ENCODE data around the gene CHPF2.

Gene CHPF2

DNA sequence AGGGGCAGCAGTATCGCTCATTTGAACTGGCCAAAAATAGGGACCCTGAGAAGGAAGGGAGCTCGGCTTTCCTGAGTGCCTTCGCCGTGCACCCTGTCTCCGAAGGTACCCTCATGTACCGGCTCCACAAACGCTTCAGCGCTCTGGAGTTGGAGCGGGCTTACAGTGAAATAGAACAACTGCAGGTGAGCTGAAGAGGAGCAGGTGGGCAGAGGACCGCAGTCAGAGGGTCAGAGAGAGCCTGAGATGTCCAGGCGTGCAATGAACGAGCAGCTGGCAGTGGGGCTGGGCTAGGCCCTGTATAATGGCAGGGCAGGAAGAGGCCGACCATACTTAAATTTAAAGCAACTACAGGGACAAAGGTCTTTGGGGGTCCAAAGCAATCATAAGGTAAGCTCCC lies 4.1 kb downstream of the CHPF2 start:
- no peak for DNase-seq

DNA sequence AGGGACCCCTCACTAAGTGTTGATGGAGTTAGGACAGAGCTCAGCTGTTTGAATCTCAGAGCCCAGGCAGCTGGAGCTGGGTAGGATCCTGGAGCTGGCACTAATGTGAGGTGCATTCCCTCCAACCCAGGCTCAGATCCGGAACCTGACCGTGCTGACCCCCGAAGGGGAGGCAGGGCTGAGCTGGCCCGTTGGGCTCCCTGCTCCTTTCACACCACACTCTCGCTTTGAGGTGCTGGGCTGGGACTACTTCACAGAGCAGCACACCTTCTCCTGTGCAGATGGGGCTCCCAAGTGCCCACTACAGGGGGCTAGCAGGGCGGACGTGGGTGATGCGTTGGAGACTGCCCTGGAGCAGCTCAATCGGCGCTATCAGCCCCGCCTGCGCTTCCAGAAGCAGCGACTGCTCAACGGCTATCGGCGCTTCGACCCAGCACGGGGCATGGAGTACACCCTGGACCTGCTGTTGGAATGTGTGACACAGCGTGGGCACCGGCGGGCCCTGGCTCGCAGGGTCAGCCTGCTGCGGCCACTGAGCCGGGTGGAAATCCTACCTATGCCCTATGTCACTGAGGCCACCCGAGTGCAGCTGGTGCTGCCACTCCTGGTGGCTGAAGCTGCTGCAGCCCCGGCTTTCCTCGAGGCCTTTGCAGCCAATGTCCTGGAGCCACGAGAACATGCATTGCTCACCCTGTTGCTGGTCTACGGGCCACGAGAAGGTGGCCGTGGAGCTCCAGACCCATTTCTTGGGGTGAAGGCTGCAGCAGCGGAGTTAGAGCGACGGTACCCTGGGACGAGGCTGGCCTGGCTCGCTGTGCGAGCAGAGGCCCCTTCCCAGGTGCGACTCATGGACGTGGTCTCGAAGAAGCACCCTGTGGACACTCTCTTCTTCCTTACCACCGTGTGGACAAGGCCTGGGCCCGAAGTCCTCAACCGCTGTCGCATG lies 5.2 kb downstream of the CHPF2 start:
- no peak for DNase-seq

DNA sequence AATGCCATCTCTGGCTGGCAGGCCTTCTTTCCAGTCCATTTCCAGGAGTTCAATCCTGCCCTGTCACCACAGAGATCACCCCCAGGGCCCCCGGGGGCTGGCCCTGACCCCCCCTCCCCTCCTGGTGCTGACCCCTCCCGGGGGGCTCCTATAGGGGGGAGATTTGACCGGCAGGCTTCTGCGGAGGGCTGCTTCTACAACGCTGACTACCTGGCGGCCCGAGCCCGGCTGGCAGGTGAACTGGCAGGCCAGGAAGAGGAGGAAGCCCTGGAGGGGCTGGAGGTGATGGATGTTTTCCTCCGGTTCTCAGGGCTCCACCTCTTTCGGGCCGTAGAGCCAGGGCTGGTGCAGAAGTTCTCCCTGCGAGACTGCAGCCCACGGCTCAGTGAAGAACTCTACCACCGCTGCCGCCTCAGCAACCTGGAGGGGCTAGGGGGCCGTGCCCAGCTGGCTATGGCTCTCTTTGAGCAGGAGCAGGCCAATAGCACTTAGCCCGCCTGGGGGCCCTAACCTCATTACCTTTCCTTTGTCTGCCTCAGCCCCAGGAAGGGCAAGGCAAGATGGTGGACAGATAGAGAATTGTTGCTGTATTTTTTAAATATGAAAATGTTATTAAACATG lies 6.0 kb downstream of the CHPF2 start:
- no peak for DNase-seq

DNA sequence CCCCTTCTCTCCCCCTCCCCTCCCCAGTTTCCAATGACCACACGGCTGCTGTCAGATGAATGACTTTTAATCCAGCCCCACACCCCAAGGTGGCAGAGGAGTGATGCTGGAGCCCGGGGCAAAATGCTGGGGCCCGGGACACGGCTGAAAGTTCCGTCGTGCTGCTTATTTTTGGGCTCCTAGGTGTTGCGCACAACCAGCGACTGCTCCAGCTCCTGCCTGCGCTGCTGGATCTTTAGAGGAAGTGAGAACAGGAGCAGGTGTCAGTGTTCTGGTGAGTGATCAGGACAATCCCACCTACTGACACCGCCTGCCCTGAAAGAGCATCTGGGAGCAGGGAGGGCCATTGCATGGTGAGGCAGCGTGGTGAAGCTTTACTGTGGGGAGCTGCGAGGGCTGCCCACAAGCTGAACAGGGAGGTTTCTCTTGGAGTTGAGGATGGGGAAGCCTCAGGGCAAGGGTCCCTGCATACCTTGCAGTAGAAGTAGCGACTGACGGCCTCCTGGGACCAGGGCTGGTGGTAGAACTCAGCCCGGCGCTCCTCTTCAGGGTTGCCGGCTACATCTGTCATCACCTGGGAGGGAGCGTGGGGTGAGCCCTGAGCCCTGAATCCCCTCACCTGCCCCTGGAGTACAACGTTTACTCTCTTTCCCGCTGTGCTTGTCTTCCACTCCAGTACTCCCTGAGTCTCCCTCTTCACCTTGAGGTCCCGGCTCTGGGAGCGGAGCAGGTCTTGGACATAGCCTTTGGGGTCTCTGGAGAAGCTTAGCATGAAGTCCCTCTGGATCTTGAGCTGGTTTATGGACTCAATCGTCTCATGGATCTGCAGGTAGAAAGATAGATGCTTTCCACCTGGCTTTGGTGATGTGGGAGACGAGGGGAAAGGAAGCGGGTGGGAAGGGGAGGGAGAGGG lies 6.9 kb downstream of the CHPF2 start:
- DNase-seq: no peak

DNA sequence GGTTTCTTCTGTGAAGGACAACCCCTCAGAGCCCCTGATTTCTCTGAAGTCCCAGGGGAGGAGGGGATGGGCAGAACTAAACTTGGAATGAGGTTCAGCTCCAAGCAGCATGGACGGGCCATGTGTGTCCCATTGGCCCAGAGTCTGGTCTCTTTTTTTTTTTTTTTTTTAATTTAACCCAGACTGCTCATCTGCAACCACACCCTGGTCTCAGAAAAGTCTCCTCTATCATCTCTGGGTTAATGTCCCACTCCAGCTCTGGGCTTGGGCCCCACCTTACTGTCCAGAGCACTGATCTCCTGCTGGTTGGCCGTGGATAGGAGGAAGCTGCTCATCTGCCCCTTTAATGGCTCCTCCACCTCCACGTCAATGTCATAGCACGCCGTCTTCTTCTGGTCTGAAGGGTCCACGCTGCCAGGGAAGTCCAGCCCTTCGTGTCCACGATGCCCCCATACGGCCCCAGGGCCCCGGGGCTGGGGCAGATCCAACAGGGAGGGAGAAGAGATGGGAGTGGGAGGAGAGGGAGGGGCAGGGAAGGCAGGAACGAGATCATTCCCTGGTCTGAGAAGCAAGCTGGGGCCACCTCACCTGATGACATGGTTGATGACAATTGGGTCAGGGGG lies 7.7 kb downstream of the CHPF2 start:
- no peak for DNase-seq

DNA sequence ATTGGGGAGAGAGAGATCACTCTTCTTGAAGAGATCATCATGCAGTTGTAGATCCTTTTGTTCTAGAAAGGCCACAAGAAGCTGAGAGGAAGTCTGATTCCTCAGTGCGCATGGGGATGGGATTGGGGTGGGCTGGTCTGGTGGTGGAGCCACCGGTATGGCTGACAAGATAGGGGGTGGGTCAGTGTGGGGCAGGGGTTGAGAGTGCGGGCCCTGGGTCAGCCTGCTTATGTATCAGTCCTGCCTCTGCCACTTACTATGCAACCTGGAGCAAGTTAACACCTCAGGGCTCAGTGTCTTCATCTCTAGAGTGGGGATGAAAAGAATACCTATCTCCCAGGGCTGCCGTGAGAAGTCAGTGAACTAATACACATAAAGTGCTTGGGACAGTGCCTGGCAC lies 8.3 kb downstream of the CHPF2 start:
- DNase-seq: no peak

DNA sequence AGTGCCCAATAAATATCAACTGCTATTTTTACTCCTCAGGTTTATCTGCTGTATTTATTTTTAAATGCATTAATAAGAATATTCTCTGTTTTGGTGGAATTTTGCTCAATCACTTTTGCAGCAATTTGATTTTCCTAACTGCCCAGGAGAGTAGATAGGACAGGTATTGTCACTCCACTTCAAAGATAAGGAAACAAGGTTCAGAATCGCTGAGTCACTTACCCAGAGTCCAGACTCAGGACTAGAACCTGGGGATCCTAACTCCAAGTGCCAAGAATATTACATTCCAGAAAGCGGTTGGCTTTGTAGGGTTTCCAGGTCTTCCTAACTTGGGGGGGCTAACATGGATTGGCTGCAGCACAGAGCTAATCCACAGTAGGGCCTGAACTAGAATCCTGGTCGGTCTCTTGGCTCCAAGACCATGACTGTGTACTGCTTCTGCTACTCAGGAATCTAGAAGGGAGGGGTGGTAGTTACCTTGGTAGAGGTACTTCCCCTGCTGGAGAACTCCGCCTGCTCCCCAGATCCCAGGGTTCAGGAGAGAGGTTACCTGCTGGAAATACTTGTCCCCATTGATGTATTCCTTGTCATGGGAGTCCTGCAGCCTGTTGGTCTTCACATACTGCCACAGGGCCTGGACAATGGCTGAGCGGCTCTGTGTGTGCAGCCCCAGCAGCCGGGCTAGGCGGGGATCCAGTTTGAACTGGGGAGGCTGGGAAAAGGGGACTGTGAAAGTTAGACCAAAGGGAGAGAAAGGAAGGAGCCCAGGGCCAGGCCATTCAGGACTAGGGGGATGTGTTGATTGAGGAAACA lies 8.9 kb downstream of the CHPF2 start:
- DNase-seq: no peak

DNA sequence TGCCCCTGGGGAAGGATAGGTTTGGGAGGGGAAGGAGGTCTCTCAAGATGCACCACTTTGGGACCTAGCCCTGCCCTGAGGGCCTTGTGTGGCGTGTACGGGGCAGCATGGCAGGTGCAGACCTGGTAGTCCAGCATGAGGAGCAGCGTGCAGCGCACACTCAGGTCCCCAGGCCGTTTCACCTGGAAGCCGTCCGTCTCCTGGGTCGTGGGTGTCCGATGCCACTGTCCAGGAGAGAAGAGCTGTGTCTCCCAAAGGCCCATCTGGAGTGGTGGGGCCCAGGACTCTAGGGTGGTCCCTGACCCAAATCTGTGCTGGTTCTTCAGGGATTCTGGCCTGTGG lies 9.4 kb downstream of the CHPF2 start:
- DNase-seq: no peak

DNA sequence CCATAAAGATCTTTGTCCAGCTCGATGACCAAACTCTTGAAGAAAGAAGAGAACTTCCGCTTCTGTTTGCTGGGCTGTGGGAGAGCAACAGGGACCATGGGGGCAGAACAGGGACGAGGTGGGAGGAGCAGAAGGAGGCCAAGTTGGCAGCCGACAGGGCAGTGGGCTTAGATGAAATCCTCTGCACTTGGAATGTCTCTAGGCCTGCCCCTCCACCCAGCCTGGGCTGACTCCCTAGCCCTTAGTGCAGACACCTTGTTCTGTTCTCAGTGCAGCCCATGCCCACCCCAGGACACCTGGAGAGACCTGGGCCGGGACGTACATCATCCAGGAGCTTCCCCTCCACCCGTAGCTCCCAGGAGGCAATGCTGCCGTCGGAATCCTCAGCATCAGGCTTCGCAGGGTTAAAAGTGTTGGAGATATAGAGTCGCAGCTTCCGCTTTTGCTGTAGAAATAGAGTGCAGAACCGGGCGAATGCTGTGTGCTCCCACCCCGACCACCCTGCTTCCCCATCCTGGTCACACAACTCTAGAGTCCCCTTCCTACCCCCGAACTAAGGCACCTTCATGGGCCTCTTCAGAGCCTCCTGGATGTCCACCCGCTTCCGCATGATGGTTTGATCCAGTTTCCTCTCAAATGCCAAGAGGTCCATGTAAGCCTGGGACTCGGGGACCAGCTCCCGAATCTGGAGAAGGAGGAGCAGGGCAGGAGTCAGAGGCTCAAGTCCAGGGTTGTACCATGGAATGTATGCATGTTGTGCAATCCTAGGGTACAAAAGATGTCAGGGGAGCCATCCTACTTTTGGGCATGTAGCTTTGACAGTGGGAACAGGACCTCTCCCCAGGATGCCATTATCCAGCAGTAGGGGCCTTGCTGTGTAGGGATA lies 10.1 kb downstream of the CHPF2 start:
- no peak for DNase-seq

DNA sequence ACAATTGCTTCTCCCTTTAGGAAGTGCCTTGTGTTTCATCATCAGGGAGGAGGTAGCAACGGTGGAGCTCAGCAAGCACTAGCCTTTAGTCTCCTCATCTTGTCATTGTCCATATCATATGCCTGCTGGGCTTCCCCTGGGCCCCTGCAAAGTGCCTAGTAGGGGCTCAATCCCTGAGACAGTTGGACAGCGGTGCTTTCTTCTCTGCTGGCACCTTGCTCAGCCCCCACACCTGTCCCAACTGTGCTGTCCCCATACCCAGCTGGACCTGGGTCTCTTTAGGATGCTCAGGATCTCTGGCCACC lies 10.7 kb downstream of the CHPF2 start:
- DNase-seq: no peak

DNA sequence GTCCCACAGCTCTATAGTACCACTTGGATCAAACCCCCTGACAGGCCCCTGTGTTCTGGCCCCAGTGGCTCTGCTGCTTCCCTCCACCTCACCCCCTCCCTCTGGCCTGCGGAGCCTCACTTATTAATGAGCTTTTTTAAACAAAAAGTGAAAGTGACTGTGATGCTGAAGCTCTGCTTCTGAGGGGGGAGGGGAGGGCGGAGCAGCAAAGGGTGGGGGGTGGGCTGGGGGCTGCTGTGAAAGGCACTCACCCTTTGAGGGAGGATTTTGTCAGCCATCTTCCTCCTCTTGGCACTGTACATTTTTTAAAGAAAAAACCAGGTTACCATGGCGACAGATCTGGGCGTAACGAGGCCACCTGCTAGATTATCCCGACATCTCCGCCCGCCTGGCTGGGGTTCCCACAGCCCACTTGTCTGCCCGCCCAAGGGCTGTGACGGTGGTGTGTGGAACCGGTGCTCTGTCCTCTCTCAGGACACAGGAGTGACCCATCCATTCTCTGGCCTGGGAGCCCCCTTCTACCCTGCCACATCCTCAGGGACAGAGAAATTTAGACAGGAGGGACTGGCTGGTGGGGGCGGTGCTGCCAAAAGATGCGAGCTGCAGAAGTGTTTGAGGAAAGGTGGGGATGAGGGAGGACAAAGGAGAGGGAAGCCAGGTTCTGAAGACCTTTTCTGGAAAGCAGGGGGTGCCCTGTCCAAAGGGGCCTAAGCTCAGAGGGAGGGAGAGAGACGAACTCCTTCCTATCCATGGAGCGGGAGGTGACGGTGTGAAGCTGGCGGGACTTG lies 11.3 kb downstream of the CHPF2 start:
- no peak for DNase-seq

DNA sequence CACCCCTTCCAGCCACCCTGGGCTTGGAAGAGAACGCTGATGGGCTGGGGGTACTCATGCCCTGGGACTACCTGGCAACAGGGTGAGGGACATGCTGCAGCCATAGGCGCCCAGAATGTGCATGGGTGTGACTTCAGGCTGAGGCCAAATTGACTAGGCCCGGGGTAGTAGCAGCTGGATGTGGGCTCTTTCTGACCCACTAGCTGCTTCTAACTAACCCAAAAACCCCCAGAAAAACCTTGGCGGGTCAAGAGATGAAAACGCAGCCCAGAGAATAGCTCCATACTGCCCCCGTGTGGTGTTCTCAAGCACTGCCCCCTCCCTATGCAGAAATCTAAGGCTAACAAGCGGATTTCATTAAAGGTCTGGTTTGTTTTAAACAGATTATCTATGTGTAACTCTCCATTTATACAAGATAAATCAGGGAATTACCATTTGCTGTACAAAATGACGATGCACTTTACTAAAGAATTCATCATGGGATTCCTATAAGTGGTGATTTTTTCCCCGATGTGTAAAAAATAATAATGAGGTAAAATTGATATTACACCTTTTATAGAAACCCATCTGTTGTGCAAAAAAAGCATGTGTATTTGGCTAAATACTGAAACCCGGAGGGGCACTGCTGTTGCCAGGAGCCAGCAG lies 12.0 kb downstream of the CHPF2 start:
- DNase-seq: no peak

DNA sequence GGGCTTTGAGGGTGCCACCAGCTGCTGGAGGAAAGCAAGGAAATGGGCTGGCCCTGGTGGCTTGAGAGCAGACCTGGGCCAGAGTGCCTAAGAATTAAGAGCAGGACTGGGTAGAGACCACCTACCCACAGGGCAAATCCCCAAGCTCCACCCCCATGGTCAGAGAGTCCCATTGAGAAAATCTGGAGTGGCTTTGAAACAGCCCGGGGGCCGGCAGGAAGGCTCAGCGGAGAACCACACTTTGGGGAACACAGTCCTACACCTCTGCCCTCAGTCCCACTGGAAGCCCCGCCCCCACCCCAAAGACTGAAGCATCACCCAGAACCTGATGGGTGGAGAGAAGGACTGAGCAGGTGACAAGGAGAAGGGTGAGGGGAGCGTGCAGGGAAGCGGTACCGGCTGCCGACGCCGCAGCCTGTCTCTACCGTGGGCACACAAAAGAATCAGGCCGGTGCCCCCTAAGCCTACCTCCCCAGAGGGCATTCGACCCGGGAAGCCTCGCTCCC lies 12.6 kb downstream of the CHPF2 start:
- no peak for DNase-seq

DNA sequence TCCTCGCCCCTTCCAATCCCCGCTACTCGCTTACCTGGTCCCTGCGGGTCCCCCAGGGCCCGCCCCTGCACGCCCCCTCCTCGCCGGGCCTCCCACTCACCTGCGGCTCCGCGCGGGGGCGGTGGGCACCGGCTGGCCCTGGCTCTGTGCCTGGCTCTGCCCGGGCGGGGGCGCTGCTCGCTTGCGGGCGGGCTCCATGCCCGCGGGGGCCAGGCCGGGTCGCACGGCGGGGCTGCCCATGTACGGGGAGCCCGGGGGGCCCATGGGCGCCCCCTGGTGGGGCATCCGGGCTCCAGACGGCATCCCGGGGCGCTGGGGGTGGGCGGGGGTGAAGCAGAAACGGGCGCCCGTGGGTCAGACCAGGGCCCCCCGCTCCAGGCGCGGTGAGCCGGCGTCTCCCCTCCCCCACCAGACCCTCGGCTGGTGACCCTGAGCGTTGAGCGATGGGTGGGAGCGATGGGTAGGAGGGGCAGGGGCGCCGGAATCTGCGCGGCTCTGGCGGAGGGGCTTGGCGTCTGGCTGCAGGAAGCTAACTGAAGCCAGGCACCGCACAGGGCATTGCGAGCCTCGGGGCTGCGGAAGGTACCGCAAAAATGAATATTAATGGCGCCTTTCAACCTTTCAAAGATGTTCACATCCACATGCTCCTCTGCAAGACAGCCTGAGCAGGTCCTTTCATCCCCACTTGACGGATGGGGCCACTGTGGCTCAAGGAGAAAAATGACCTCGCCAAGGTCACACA lies 13.2 kb downstream of the CHPF2 start:
- DNase-seq: no peak

DNA sequence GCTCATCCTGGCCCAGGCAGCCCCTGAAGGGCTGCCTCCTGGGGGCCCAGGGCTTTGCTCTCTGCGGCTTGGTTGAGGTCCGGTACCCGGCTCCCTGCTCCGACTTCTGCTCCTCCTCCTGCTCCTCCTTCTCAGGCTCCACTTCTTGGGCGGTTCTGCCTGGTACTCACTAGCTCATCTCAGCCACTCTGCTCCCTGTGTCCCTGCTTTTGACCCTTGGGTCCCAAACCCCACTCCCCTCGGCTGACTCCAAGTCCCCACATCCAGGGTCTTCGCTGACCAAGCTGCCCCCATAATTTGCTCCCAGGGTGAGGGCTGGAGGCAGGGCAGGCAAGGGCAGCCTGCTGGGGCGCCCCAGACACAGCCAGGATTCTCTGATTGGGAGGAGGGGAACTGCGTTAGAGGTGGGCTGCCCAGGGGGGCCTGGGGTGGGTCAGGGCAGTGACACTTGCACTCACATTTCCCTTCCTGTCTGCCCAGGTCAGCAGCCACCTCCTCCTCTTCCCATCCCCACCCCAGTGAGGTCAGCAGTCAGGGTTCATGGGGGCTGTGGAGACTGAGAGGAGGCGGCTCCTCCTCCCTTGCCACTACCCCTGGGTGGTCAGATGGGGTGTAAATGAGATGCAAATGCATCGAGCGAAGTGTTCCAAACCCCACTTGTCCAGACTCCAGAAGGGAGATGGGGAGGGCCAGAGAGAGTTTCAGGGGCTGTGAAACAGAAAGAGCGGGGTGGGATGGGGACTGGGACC lies 14.0 kb downstream of the CHPF2 start:
- no peak for DNase-seq

DNA sequence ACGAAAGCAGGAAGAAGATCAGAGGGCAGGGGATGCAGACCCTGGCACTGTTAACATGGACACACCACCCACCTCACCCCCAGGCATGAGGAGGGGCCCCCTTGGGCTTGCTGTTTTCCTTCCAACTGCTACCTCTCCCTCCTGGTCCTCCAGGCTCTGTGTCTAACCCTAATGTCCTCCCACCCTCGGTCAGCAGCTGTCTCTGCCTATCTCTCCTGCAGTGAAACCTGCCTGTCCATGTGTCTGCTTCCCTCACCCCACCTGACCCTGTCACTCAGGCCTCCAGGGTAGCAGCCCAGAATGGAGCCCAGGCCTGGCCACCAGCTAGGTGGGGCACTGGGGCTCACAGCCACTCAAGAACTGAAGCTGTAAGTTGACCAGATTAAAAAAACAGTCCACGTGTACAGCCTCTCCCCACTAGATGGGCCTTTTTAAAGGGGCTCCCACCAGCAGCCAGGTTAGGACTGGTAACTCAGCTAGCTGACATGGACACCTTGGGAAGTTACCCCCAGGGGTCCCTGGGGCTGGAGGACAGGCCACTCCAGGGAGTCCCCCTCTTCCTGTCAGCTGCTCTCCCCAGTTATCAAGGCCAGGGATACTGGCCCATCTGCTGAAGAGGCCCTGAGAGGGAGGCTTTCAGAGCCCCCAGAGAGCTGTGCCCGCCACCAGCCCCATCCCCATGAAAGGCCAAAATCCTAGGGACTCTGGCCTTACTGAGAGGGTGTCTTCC lies 14.7 kb downstream of the CHPF2 start:
- no peak for DNase-seq

DNA sequence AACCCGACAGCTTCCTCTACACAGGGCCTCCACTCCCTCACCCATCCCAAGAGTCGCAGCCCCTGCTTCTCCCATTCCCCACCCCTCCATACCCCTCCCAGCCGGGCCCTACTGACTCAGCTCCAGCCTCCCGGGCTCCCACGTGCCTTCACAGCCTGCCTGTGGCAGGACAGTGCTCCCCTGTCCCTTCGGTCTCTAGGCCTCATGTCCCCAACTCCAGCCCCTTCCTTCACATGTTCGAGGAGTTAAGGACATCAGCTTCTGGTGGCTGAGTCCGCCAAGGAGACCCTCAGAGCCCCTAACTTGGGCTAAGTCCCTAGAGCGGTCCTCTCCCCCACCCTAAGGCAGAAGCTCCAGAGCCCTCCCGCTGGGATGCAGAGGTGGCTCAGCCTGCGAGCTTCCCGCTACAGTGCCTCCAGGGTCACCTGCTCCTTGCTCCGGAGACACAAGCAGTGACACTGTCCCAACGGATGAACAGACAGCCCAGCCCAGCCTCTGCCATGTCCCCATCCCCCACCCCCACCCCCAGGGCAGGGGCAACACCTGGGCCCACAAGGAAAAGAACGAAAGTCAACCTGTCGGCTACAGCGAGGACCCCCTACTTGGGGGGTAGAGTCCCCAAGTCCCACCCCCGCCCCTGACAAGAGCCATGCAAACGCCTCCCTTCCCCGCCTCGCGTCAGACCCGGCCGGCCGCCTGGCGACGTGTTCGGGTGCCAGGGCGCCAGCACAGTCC lies 15.5 kb downstream of the CHPF2 start:
- DNase-seq: no peak

Measured in GOT3 (cell line).